SH-SY5Y (cell line): ENCODE measurements around the gene AGK.

Source experiments
- GATA2 ChIP-seq: IDR thresholded peaks from 2 replicates; pipeline ENCODE4 v1.6.1; 2011; ENCODE audit warnings: mild to moderate bottlenecking, low read depth, low read length
- GATA3 ChIP-seq: IDR thresholded peaks from 2 replicates; pipeline ENCODE4 v1.6.1; 2011; ENCODE audit warnings: low read depth, mild to moderate bottlenecking, low read length, moderate library complexity

- TF ChIP-seq GATA2 (no peak), GATA3 (no peak)
These were observed 24.1 kb upstream of the AGK start for GRCh38 chr7:141527076-141527475.
